NCI-H446 treated with DMSO at 0.1 percent for 48 hours (cell line): Measurements from ENCODE around the gene PICALM.
"Not testable (repeated sequence)": the region's sequence is repeated elsewhere in the genome, so short reads cannot be mapped to it uniquely, and the experiment has no call there.

ENCODE experiments used
- DNase-seq: peaks from one replicate; lab custom pipeline; 2025; lab: John Stamatoyannopoulos, UW

PICALM gene

GRCh38 chr11:86068951-86069407, at the start of gene PICALM:
Gene PICALM, minus strand, starts transcription at chr11:86069084. Its CDS starts 304 bp downstream, at chr11:86068780.
- DNase-seq = peak; percentile 97

DNA sequence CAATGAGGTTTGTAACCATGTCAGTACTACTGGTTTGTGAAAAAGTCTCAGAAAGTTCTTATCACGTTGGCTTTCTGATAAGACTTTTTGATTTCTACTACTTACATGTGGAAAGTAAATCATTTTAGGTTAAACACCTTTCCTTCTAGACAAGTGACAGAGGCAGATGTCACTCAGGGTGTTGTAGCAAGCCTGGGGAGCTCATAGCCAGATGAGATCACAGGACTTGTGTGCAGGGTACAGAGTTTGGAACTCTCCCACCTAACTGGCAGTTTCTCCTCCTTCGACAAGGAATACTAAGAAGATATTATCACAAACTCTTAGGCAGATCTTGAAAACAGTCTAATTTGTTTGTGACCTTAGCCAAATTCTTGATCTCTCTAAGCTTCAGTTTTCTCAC, 49.4 kb upstream of the PICALM start:
- no peak for DNase-seq

DNA sequence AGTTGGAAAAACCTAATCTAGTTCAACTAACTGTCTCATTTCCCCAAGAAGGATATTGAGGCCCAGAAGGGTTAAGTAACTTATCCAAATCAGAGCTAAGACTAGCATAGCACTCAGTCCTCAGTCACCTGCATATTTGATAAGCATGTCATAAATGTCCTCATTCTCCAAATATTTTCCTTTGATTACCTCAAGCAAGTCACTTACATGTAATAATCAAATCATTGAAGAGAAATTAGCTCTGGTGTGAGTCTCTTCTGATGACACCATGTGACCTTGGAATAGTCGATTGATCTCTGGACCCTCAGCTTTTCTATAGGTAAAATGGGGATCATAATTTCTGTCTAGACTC, 48.8 kb upstream of the PICALM start:
- no peak for DNase-seq

DNA sequence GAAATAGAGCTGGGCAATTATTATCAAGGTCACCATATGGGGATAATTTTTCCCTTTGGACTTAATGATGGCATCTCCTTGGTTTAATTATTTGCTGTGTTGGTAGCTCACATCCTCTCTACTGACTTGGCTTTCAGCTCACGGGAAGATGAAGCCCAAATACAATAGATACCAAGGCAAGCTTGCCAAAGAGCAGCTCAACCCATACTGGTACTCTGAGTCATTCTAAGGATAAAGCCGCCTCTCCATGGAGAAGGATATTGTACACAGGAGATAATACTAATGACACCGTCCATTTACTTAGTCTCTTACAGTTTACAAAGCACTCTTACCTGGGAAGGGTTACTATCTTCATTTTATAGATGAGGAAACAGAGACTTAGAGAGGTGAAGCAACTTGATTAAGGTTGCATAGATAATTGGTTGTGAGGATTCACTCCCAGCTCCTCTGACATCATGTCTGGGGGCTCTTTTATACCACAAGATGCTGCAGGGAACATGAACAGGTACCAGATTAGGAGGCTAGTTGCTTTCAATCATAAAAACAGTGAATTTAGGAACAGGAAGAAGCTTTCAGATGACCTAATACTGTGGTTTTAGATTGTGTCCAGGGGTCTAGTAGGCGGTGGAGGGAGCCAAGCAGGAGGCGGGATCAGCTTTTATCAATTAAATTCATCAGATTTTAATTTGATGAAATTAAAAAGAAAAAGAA, 48.3 kb upstream of the PICALM start:
- no peak for DNase-seq

DNA sequence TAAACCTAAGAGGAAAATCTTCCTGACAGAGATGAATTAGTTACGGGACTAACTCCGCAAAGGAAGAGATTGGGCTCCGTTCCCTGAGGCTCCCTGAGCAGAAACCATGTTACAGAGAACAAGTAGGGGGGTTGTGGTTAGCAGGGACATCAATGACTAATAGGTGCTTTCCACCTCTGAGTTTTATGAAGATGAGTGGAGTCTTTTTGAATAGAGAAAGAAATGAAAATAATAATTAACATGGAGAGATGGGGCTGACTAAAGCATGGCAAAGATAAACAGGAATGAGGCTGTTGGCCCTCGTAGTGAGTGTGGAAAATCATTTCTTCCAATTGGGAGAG, 47.5 kb upstream of the PICALM start:
- no peak for DNase-seq

DNA sequence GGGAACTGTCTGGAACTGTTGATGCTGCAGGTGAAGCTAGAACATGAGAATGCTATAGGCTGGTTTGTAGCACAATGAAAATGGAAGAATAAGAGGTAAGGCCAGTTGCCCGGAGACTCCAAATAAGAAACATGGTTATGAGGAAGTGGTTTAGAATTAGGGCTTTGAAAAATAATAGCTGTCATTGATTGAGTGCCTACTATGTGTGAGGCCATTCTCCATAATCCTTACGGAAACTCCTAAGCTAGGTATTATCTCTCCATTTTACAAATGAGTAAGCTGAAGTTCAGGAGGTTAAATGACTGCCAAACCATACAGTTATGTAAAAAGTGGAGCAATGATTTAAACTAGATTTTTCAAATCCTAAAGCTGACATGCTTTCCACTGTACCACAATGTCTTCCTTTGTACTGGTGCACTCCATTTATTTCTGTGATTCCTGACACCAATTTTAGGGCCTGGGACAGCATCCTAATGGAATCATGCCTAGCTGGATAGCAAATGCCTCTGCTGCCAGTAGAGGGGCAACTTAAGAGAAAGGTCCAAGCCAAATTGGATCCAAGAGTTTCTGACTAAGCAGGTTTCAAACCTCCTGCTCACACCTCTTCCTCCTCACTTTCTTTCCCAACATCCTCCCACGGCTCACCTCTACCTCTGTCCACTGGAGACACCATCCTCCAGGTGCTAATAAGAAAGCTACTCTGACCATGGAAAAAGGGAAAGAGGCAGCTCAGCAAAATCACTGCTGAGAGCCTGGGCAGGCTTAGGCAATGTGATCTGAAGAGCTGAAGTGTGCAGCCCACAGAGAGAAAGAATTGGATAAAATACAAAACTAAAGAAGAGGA, 46.9 kb upstream of the PICALM start:
- DNase-seq = no peak

- no peak for DNase-seq
Measured at GRCh38 chr11:86108890-86109638, 40.2 kb upstream of the PICALM start.

DNA sequence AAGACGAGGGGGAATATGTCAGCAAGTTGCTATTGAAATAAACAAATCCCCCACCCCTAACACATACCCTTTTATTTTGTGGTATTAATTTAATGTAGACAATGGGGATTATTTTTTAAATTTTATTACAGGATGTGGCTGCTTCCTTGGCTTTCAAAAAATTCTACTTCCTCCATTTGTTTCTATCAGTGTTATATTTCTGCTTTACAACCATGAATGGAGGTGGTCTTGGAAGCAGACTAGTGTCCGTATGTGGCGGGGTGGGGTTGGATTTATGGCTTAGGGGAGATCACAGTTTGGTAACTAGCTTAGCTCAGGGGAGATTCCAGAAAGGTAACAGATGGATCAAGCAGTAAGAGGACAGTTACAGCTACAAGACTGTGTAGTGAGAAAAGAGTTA, 39.3 kb upstream of the PICALM start:
- DNase-seq = no peak

DNA sequence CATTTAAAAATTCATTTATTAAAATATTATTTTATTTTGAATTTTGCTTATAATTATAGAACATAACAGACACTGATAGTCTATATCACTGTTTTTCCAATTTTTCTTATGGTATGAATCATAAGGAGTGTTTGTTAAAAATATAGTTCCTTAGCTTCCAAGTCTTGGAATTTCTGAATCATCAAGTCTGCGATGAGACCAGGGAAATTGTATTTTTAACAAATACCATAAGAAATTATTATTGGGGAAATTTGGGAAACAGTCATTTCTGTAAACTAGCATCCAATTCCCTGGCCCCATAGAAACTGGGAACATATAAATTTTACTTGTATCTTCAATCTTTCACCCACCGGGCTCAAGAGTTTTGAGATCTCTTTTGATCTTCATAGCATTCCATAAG, 38.0 kb upstream of the PICALM start:
- no peak for DNase-seq

GRCh38 chr11:86106031-86106430, 37.1 kb upstream of the PICALM start:
- not testable (repeated sequence) for DNase-seq

GRCh38 chr11:86105601-86106000, 36.7 kb upstream of the PICALM start:
- not testable (repeated sequence) for DNase-seq

GRCh38 chr11:86103808-86104207, 34.9 kb upstream of the PICALM start:
- DNase-seq = no peak

DNA sequence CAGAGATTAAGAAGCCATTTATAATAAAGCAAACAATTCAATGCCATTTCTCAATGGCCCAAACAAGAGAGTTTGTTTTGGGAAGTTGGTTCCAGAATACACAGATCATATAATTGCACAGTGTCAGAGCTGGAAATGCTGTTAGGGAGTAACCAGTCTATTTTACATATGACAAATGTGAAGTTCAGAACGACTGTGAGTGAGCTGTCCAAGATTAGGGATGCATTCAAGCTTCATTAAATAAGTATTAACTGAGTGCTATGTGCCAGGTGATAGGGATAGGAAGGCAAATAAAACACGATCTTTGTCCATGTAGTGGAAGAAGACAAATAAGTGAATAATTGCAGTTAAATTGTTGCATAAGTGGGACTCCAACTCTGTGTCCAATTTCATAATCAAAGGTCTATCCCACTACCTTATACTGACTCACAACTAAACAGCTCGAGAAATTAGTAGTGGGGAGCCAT, 33.1 kb upstream of the PICALM start:
- DNase-seq = peak; percentile 25

DNA sequence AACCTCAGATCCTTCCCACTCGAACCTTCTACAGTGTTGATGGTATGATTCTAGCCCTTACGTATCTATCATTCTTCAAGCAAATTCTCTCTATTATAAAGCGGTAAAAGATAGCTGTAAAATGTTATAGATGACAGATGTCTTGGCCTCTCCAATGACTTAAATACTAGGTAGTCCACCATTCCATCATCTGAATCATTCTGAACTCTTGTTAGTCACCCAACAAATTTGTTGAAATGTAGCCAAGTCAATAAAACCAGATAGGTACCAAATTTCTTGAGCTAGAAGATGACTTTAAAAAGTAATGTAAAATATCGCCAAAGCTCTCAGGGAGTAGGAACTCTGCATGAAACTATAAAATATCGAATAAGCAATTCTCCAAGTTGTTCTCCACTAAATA, 32.6 kb upstream of the PICALM start:
- DNase-seq = no peak

GRCh38 chr11:86099874-86100273, 31.0 kb upstream of the PICALM start:
- DNase-seq = no peak

- no peak for DNase-seq
Measured at GRCh38 chr11:86097980-86098379, 29.1 kb upstream of the PICALM start.

- no peak for DNase-seq
Measured at GRCh38 chr11:86091566-86091965, 22.7 kb upstream of the PICALM start.

DNA sequence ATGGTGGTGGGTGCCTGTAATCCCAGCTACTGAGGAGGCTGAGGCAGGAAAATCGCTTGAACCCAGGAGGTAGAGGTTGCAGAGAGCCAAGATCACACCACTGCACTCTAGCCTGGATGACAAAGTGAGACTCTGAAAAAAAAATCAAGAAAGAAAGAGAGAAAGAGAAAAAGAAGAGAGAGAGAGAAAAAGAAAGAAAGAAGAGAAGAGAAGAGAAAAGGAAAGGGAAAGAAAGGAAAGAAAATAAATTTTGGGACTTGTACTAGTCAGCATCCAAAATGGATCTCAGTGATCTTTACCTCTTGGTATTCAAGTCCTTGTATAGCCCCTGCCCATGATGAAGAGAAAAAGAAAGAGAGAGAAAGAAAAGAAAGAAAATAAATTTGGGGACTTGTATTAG, 22.2 kb upstream of the PICALM start:
- no peak for DNase-seq

GRCh38 chr11:86089659-86090058, 20.8 kb upstream of the PICALM start:
- no peak for DNase-seq

DNA sequence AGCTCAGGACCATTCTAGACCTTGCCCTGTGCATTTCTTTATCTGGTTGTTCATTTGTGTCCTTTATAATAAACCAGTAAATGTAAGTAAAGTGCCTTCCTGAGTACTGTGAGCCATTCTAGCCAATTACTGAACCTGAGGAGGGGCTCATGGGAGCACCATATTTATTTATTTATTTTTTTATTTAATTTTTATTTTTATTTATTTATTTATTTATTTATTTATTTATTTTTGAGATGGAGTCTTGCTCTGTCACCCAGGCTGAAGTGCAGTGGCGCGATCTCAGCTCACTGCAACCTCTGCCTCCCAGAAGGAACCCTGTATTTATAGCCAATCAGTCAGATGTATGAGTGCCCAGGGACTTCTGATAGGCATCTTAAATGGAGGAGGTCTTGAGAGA, 18.8 kb upstream of the PICALM start:
- not testable (repeated sequence) for DNase-seq

GRCh38 chr11:86087256-86087655, 18.4 kb upstream of the PICALM start:
- no peak for DNase-seq

GRCh38 chr11:86081455-86081854, 12.6 kb upstream of the PICALM start:
- no peak for DNase-seq

GRCh38 chr11:86079421-86079820, 10.5 kb upstream of the PICALM start:
- no peak for DNase-seq
